Fibroblast of skin of right biceps (primary cell): ENCODE results near the gene COX7A2L.
A peak's percentile ranks its signal among the peaks of the same experiment; 100 is the strongest.

Source experiments
- DNase-seq: peaks from one replicate; pipeline ENCODE4 v3.0.0-alpha.2; 2013

Gene COX7A2L

GRCh38 chr2:42315844-42316470, 45.1 kb downstream of the COX7A2L start:
- no peak for DNase-seq

GRCh38 chr2:42314892-42315468, 46.0 kb downstream of the COX7A2L start:
- DNase-seq = peak; percentile 94

- no peak for DNase-seq
These were observed 48.9 kb downstream of the COX7A2L start for GRCh38 chr2:42312106-42312505.

GRCh38 chr2:42310007-42310515, 51.0 kb downstream of the COX7A2L start:
- DNase-seq = no peak

GRCh38 chr2:42309366-42309765, 51.7 kb downstream of the COX7A2L start:
- DNase-seq = no peak

- DNase-seq = no peak
These were observed 53.8 kb downstream of the COX7A2L start for GRCh38 chr2:42307180-42307579.

DNA sequence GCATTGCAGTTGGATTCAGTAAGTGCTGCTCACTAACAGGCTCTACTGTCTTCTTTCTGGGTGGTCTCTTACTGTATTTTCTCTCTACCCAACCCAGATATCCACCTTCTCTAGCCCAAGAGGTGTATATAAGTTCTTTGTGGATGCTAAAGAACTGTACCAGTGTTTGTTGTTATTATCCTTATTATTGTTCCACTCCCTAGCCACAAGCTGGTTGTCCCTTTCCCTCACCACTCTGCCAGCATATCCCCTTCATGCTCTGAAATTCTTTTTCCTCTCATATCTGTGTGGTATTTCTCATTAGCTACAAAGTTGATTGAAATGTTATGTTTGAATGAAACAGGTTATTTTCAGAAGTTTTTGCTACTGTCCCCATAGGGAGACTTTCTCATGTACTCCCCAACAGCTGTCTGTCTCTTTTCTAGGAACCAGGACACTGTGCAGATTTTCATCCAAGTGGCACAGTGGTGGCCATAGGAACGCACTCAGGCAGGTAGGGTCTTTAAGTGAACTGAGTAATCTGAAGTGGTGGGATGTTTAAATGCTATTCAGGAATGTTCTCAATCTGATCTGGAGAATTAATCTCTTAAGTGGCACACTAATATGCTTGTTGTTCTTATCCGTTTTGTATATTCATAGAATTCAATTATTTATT, 56.8 kb downstream of the COX7A2L start:
- DNase-seq = no peak

DNA sequence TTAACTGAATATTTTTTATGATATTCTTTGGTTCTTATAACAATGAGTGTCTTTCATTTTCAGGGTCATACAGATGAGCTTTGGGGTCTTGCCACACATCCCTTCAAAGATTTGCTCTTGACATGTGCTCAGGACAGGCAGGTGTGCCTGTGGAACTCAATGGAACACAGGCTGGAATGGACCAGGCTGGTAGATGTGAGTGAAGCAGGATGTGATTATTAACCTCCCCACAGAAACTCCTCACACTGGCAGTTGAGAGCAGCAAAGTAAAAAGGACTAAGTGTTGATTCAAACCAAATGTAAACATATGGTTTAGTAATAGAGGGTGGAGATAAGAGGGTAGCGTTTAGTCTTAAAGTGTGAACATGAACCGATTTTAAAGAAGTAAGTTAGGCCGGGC, 57.8 kb downstream of the COX7A2L start:
- no peak for DNase-seq

GRCh38 chr2:42300527-42300926, 60.5 kb downstream of the COX7A2L start:
- no peak for DNase-seq
